OCI-LY1 (cell line): ENCODE data around the gene ASRGL1.

Source experiments
- H2AFZ ChIP-seq: fragments of 200-600 bp; sonication (generic), shearing (Covaris generic); 2 replicates; pipeline ENCODE4 v1.6.0; 2014; ENCODE audit warnings: antibody characterized with exemption, mild to moderate bottlenecking, low read length
- H3F3A ChIP-seq: fragments of 200-600 bp; sonication (generic), shearing (Covaris generic); 2 replicates; pipeline ENCODE4 v1.6.0; 2014; ENCODE audit warnings: mild to moderate bottlenecking, antibody characterized with exemption, low read length, moderate library complexity; ENCODE audit not compliant: insufficient read depth
- H3K27ac ChIP-seq: fragments of 200-600 bp; sonication (generic); 2 replicates; pipeline ENCODE4 v1.5.1; 2014; ENCODE audit warnings: low read length, mixed run types, mild to moderate bottlenecking, low read depth; ENCODE audit not compliant: poor library complexity, severe bottlenecking
- H3K27me3 ChIP-seq: fragments of 200-600 bp; sonication (generic); 2 replicates; pipeline ENCODE4 v1.6.0; 2014; ENCODE audit warnings: antibody characterized with exemption, mild to moderate bottlenecking, low read length, moderate library complexity; ENCODE audit not compliant: insufficient read depth
- H3K36me3 ChIP-seq: fragments of 200-600 bp; sonication (generic); 2 replicates; pipeline ENCODE4 v1.6.1; 2014; ENCODE audit warnings: mild to moderate bottlenecking, antibody characterized with exemption, low read length, moderate library complexity, mixed read lengths; ENCODE audit not compliant: insufficient read depth
- H3K4me1 ChIP-seq: fragments of 200-600 bp; sonication (generic); 2 replicates; pipeline ENCODE4 v1.5.1; 2014; ENCODE audit warnings: mild to moderate bottlenecking, low read length, moderate library complexity; ENCODE audit not compliant: insufficient read depth, severe bottlenecking
- H3K4me2 ChIP-seq: fragments of 200-600 bp; sonication (generic), shearing (Covaris generic); 2 replicates; pipeline ENCODE4 v1.6.1; 2014; ENCODE audit warnings: low read length
- H3K4me3 ChIP-seq: fragments of 200-600 bp; sonication (generic); 2 replicates; pipeline ENCODE4 v1.5.1; 2014; ENCODE audit warnings: low read length, low read depth, mild to moderate bottlenecking, mixed read lengths; ENCODE audit not compliant: poor library complexity, severe bottlenecking
- H3K79me2 ChIP-seq: fragments of 200-600 bp; shearing (Covaris generic); 2 replicates; pipeline ENCODE4 v1.6.1; 2016; ENCODE audit warnings: mixed run types, low read length, mixed read lengths; ENCODE audit not compliant: insufficient read depth
- H3K9ac ChIP-seq: fragments of 200-600 bp; sonication (generic), shearing (Covaris generic); 2 replicates; pipeline ENCODE4 v1.6.1; 2014; ENCODE audit warnings: mild to moderate bottlenecking, low read length, mixed read lengths
- H3K9me2 ChIP-seq: fragments of 200-600 bp; sonication (generic), shearing (Covaris generic); 2 replicates; pipeline ENCODE4 v1.6.1; 2014; ENCODE audit warnings: low read depth, mild to moderate bottlenecking, low read length, mixed read lengths
- H3K9me3 ChIP-seq: fragments of 200-600 bp; shearing (Covaris generic); 2 replicates; pipeline ENCODE4 v1.6.1; 2014; ENCODE audit warnings: low read length, mixed read lengths
- H4K20me1 ChIP-seq: fragments of 200-600 bp; sonication (generic), shearing (Covaris generic); 2 replicates; pipeline ENCODE4 v1.6.0; 2016; ENCODE audit warnings: mild to moderate bottlenecking, low read length; ENCODE audit not compliant: insufficient read depth
- EZH2 ChIP-seq: fragments of 200-600 bp; sonication (generic), shearing (Covaris generic); IDR thresholded peaks from 2 replicates; pipeline ENCODE4 v1.8.0; 2017; ENCODE audit warnings: borderline replicate concordance, mixed run types, mild to moderate bottlenecking, antibody characterized with exemption, low read length, moderate library complexity, mixed read lengths
- TF ChIP-seq, protein P1 (sequence below): fragments of 200-600 bp; sonication (generic), shearing (Covaris generic); IDR thresholded peaks from 2 replicates; pipeline ENCODE4 v1.5.1; 2017; ENCODE audit warnings: mild to moderate bottlenecking, antibody characterized with exemption, low read length, moderate library complexity, mixed read lengths

Gene ASRGL1

DNA sequence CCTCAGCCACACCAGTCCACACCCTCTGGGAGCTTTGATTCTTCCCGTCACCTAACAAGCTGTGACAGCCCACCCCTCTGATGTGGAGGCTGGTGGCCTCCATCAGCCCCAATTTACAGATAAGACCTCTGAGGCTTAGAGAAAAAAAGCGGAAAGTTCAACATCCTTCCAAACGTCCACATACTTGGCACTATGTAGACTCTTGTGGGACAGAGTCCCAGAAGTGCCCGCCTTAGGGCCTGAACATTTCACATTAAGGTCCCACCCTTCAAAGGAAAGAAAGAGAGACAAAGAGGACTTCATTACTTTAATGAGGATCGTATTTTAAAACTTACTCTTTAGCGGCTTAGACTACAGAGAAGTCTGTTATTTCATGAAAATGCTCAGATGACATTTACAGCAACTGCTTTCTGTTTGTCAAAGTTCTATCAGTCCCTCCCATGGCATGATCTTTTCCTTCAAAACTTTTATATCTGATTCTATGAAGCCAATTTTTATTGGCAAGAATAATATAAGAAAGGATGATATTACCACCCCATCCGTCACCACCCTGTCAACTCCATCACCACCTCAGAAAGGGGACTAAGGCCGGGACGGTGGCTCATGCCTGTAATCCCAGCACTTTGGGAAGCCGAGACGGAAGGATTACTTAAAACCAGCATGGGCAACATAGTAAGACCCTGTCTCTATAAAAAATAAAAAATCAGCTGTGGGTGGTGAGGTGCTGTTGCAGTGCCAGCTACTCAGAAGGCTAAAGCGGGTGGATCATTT lies 65.9 kb downstream of the ASRGL1 start:
- H3K27ac ChIP-seq: no peak overlapping the region
- H3K4me3 ChIP-seq: no peak overlapping the region
- no peaks in the 10 kb centered on the region for H3K79me2 ChIP-seq

DNA sequence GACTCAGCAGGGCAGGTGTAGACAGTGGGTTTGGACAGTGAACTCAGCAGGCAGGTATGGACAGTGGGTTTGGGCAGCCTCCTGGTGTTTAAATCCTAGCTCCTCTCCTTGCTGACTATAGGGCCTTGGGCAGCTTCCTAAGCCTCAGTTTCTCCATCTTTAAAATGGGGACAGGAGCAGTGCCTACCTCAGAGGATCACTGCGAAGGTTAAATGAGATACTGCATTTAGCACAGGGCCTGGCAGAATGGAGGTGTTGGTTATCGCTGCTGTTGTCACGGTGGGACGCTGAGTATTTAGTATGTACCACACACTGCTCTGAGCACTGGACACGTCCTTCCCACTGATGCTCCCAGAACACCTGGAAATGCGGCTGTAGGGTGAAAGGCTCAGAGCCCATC lies 67.2 kb downstream of the ASRGL1 start:
- H3K9me2 ChIP-seq: no peaks in the 10 kb centered on the region
- no peaks in the 10 kb centered on the region for H3K79me2 ChIP-seq
- H3K27ac ChIP-seq: no peak overlapping the region
- no peak overlapping the region for H3K4me2 ChIP-seq
- H3K27me3 ChIP-seq: no peaks in the 10 kb centered on the region; the same call in 1 of the 2 replicates
- TF ChIP-seq EZH2: no peak
- TF ChIP-seq, protein P1, sequence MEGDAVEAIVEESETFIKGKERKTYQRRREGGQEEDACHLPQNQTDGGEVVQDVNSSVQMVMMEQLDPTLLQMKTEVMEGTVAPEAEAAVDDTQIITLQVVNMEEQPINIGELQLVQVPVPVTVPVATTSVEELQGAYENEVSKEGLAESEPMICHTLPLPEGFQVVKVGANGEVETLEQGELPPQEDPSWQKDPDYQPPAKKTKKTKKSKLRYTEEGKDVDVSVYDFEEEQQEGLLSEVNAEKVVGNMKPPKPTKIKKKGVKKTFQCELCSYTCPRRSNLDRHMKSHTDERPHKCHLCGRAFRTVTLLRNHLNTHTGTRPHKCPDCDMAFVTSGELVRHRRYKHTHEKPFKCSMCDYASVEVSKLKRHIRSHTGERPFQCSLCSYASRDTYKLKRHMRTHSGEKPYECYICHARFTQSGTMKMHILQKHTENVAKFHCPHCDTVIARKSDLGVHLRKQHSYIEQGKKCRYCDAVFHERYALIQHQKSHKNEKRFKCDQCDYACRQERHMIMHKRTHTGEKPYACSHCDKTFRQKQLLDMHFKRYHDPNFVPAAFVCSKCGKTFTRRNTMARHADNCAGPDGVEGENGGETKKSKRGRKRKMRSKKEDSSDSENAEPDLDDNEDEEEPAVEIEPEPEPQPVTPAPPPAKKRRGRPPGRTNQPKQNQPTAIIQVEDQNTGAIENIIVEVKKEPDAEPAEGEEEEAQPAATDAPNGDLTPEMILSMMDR: no peak
- H3K9ac ChIP-seq: no peak overlapping the region
- H3K4me3 ChIP-seq: no peak overlapping the region
- no peak overlapping the region for H2AFZ ChIP-seq
- no peaks in the 10 kb centered on the region for H3K36me3 ChIP-seq
- H3K4me1 ChIP-seq: no peaks in the 10 kb centered on the region
- H3F3A ChIP-seq: no peaks in the 10 kb centered on the region
- no peaks in the 10 kb centered on the region for H3K9me3 ChIP-seq
- no peaks in the 10 kb centered on the region for H4K20me1 ChIP-seq

More for the DNA sequence above, 65.9 kb downstream of the ASRGL1 start:
- Histone ChIP-seq H3K4me2 (no peak overlapping the region), H4K20me1 (no peaks in the 10 kb centered on the region), H3K9me2 (no peaks in the 10 kb centered on the region), H3K9ac (no peak overlapping the region), H3F3A (no peaks in the 10 kb centered on the region), H2AFZ (no peak overlapping the region), H3K36me3 (no peaks in the 10 kb centered on the region), H3K27me3 (no peaks in the 10 kb centered on the region; the same call in 1 of the 2 replicates), H3K9me3 (no peaks in the 10 kb centered on the region), H3K4me1 (no peaks in the 10 kb centered on the region)
- TF ChIP-seq, protein P1: no peak
- no peak for TF ChIP-seq EZH2

DNA sequence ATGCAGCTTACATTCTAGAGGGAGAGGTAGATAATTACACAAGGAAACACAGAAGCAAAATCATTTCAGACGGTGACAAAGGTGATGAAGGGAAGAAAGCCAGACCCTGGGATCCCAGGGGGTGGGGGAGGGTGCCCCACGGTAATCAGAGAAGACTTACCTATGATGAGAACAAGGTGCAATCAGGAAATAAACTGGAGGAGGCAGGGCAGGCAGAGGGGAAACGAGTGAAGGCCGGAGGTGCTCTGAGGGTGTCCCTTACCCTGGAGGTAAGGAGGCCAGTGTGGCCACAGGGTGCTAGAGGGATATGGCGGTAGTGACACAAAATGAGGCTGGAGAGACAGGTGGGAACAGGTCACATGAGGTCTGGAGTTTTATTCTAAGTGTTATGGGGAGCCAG lies 67.7 kb downstream of the ASRGL1 start:
- no peaks in the 10 kb centered on the region; the same call in 1 of the 2 replicates for H3K27me3 ChIP-seq
- no peaks in the 10 kb centered on the region for H3K9me3 ChIP-seq
- TF ChIP-seq, protein P1: no peak
- no peak for TF ChIP-seq EZH2
- H3K79me2 ChIP-seq: no peaks in the 10 kb centered on the region
- H4K20me1 ChIP-seq: no peaks in the 10 kb centered on the region
- H3K9ac ChIP-seq: no peak overlapping the region
- H3K4me1 ChIP-seq: no peaks in the 10 kb centered on the region
- H3F3A ChIP-seq: no peaks in the 10 kb centered on the region
- no peaks in the 10 kb centered on the region for H3K9me2 ChIP-seq
- H3K27ac ChIP-seq: no peak overlapping the region
- H3K36me3 ChIP-seq: no peaks in the 10 kb centered on the region
- no peak overlapping the region for H3K4me3 ChIP-seq
- no peak overlapping the region for H2AFZ ChIP-seq
- no peak overlapping the region for H3K4me2 ChIP-seq
